HFFc6 (cell line): Measurements from ENCODE around the gene HHIPL1. TPM values are rescaled to one million over a fixed set of nuclear protein-coding genes. Genes with fewer than 3 reads are reported as not detected.

Experiments
- DNase-seq: peaks from one replicate; pipeline ENCODE4 v3.0.0-alpha.2; 2018
- H3K27ac Mint-ChIP-seq: 2 replicates; pipeline ENCODE4 v1.8.0; 2020; ENCODE audit warnings: mild to moderate bottlenecking, mixed read lengths
- H3K27me3 Mint-ChIP-seq: 2 replicates; pipeline ENCODE4 v1.8.0; 2021; ENCODE audit warnings: mild to moderate bottlenecking, moderate library complexity, mixed read lengths; ENCODE audit not compliant: insufficient read depth
- H3K36me3 Mint-ChIP-seq: 2 replicates; pipeline ENCODE4 v1.8.0; 2021; ENCODE audit warnings: low read depth, mixed read lengths
- H3K4me1 Mint-ChIP-seq: 2 replicates; pipeline ENCODE4 v1.8.0; 2020; ENCODE audit warnings: low read depth, mixed read lengths
- H3K4me3 Mint-ChIP-seq: 2 replicates; pipeline ENCODE4 v1.8.0; 2020; ENCODE audit warnings: mild to moderate bottlenecking, moderate library complexity, mixed read lengths
- H3K9me3 Mint-ChIP-seq: 2 replicates; pipeline ENCODE4 v1.8.0; 2020; ENCODE audit warnings: mild to moderate bottlenecking, mixed read lengths
- total RNA-seq, 6 experiments: library from RNA; stranded (reverse); fragmentation: NEBNext Ultra II Directional; extraction: Animal tissue kit (Norgen Biotek cat#: 25700); gene quantifications; 2 replicates in 1 of 6; 3 replicates in 5 of 6; pipeline ENCODE4 v1.2.3, GENCODE V29; 2021
- TF ChIP-seq, protein P1 (sequence below): fragments of 200-600 bp; sonication (generic); IDR thresholded peaks from 2 replicates; pipeline ENCODE4 v1.5.0; 2021; ENCODE audit warnings: antibody characterized with exemption, mild to moderate bottlenecking

Gene HHIPL1
- total RNA-seq, 6 experiments from 2014 or later: 0.99 to 2.8 (median 1.3) TPM

DNA sequence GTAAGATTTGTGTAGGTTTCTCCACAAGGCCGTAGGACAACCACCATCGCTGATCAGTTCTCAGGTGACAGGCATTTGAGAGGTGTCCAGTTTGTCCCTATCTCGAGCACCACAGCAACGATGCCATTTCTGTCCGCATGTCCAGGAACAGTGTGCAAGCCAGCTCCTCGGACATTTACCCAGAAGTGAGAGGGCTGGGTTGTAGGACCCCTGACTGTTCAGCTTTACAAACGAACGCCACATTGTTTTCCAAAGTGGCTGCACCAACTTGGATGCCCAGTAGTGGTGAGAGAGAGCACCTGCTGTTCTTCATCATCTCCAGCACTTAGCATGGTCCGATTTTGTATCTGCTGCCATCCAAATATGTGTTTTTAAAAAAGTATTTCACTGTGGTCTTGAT, 77.8 kb downstream of the HHIPL1 start:
- Mint-ChIP-seq H3K9me3 (no peaks in the 10 kb centered on the region), H3K36me3 (no peaks in the 10 kb centered on the region), H3K4me1 (no peaks in the 10 kb centered on the region), H3K4me3 (no peak overlapping the region), H3K27ac (no peak overlapping the region), H3K27me3 (peaks cover 24% of the 10 kb centered on the region)
- TF ChIP-seq, protein P1, sequence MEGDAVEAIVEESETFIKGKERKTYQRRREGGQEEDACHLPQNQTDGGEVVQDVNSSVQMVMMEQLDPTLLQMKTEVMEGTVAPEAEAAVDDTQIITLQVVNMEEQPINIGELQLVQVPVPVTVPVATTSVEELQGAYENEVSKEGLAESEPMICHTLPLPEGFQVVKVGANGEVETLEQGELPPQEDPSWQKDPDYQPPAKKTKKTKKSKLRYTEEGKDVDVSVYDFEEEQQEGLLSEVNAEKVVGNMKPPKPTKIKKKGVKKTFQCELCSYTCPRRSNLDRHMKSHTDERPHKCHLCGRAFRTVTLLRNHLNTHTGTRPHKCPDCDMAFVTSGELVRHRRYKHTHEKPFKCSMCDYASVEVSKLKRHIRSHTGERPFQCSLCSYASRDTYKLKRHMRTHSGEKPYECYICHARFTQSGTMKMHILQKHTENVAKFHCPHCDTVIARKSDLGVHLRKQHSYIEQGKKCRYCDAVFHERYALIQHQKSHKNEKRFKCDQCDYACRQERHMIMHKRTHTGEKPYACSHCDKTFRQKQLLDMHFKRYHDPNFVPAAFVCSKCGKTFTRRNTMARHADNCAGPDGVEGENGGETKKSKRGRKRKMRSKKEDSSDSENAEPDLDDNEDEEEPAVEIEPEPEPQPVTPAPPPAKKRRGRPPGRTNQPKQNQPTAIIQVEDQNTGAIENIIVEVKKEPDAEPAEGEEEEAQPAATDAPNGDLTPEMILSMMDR: no peak
- no peak for DNase-seq

DNA sequence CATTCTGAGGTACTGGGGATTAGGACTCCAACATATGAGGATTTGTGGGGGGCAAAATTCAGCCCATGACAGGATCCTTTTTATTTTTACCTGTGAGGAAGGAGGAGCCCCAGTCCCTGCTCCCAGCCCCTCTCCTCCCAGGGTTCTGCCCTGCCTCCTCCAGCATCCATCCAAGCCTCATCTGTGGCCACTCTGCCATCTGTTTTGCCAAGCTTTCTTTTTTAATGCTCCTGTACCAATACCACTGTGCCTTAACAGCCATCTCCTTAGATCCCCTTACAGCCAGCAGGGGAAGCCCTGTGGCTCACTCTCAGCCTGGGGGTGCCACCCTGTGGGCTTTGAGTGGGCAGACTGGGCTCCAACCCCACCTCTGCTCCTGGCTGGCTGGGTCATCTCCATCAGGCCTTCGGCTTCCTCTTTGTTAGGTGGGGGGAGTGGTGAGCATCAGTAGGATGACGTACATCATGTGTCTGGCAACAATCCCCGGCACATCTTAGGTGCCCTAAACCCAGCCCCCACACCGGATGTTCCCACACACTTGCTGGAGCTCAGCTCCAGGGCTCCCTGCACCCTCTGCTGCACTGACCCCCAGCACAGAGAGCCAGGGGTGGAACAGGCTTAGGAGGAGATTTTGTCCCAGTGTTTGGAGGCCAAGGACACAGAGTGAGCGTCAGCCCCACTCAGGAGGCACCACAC, 79.4 kb downstream of the HHIPL1 start:
- TF ChIP-seq, protein P1: 0 out of 2 replicates have a peak, but pooled peaks have one; percentile 7
- Mint-ChIP-seq H3K4me3 (no peak overlapping the region), H3K27ac (no peak overlapping the region), H3K36me3 (no peaks in the 10 kb centered on the region), H3K9me3 (no peaks in the 10 kb centered on the region), H3K27me3 (peaks cover 26% of the 10 kb centered on the region), H3K4me1 (no peaks in the 10 kb centered on the region)
- no peak for DNase-seq

DNA sequence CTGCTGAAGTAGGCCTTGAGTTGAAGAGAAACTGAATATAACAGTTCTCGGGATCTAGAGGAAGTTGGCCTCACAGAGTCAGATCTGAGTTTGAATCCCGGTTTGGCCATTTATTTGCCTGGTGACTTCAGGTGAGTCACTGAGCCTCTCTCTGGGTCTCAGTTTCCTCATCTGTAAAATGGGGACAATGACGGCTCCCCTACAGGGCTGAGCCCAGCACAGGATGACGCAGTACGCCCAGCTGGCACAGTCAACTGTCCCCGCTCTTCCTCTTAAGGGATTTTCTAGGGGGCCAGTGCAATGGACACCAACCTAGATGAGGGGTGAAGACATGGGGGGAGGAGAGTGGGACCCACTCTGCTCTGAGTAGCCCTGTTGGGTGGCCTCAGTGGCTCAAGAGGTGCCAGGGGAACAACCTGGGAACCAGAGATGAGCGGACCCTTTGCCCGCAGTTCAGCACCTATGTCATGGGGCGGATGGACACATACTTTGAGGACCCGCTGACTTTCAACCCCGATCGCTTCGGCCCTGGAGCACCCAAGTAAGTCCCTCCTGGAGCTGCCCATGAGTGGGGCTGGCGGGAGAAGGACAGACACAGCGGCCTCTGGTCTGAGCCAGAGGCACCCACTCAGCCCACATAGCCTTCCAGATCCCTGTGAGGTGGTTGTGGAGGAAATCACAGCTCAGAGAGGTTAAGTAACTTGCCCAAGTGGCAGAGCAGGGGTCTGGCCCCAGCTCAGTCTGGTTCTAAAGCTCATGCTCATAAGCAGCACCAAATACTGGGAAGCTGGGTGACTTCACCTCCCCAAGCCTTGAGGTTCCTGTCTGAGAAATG, 80.2 kb downstream of the HHIPL1 start:
- Mint-ChIP-seq H3K4me3 (no peak overlapping the region), H3K27ac (no peak overlapping the region), H3K9me3 (no peaks in the 10 kb centered on the region), H3K4me1 (no peaks in the 10 kb centered on the region), H3K27me3 (peaks cover 24% of the 10 kb centered on the region), H3K36me3 (no peaks in the 10 kb centered on the region)
- no peak for DNase-seq
- TF ChIP-seq, protein P1: no peak

DNA sequence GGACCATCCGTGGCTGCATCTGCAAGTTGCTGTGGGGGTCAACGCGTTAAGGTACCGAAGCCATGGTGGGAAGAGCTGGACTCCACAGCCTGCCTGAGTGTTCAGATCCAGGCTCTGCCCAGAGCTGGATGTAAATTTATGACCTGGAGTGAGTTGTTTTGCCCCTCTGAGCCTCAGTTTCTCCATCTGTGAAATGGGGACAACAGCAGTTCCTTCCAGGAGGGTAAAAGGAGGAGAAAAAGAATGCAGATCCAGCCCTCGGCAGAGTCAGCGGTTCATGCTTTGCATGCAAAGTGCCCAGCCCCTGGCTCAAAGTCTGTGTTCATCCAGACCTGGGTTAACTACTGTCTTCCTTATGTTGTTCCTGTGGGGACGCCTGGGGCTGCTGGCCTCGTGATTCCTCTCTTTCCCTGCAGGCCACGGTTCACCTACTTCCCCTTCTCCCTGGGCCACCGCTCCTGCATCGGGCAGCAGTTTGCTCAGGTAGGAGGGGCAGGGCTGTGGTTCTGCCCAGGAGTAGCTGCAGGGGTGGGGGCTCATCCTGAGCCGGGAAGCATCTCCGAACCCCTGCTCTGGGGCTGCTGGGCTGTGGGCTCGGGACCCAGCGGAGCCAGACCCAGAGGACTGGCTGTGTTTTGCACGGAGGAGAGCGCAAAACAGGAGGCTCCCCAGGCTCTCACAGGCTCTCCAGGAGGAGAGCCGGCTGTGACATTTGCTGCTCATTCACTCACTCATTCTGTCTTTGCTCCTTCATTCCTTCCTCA, 81.0 kb downstream of the HHIPL1 start:
- H3K27me3 Mint-ChIP-seq: peaks cover 23% of the 10 kb centered on the region
- no peak overlapping the region for H3K4me3 Mint-ChIP-seq
- no peak overlapping the region for H3K27ac Mint-ChIP-seq
- TF ChIP-seq, protein P1: no peak
- H3K4me1 Mint-ChIP-seq: no peaks in the 10 kb centered on the region
- H3K36me3 Mint-ChIP-seq: no peaks in the 10 kb centered on the region
- no peak for DNase-seq
- no peaks in the 10 kb centered on the region for H3K9me3 Mint-ChIP-seq

DNA sequence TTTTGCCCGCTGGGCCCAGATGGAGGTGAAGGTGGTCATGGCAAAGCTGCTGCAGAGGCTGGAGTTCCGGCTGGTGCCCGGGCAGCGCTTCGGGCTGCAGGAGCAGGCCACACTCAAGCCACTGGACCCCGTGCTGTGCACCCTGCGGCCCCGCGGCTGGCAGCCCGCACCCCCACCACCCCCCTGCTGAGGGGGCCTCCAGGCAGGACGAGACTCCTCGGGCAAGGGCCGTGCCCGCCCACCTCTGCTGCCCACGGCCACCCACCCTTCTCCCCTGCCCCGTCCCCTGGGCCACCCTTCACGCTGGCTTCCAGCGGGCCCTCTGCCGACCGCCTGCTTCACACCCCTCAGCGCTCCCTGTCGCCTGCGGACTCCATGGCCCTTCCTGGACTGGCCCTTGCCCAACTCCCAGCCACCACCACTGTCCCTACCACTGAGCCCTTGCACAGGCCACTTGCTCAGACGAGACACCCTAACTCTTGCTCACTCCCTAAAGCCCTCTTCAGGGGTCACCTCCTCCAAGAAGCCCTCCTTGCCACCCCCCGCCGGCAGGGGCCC, 81.7 kb downstream of the HHIPL1 start:
- TF ChIP-seq, protein P1: no peak
- peaks cover 22% of the 10 kb centered on the region for H3K27me3 Mint-ChIP-seq
- H3K36me3 Mint-ChIP-seq: no peaks in the 10 kb centered on the region
- DNase-seq: no peak
- H3K27ac Mint-ChIP-seq: no peak overlapping the region
- no peaks in the 10 kb centered on the region for H3K4me1 Mint-ChIP-seq
- no peak overlapping the region for H3K4me3 Mint-ChIP-seq
- H3K9me3 Mint-ChIP-seq: no peaks in the 10 kb centered on the region
